Left renal cortex interstitium (tissue), 4 donors: ENCODE results near the gene PLK5. TPM values are rescaled to one million over a fixed set of nuclear protein-coding genes. Genes with fewer than 3 reads are reported as not detected.

Experiments
- DNase-seq, 4 donors: peaks; one replicate each; pipeline ENCODE4 v3.0.0-alpha.2; 2013; ENCODE audit warnings: low read depth in 4 of 4, low spot score in 2 of 4, missing footprints in 1 of 4
- polyA plus RNA-seq, 4 donors: library from polyadenylated mRNA; unstranded; fragments of 120-200 nt; gene quantifications; one replicate each; pipeline ENCODE4 v1.2.1, GENCODE V29; 2013; ENCODE audit not compliant: insufficient read length in 4 of 4

The PLK5 gene
- polyA plus RNA-seq, 4 donors, result 0.06 to 0.46 (median 0.43) TPM

DNA sequence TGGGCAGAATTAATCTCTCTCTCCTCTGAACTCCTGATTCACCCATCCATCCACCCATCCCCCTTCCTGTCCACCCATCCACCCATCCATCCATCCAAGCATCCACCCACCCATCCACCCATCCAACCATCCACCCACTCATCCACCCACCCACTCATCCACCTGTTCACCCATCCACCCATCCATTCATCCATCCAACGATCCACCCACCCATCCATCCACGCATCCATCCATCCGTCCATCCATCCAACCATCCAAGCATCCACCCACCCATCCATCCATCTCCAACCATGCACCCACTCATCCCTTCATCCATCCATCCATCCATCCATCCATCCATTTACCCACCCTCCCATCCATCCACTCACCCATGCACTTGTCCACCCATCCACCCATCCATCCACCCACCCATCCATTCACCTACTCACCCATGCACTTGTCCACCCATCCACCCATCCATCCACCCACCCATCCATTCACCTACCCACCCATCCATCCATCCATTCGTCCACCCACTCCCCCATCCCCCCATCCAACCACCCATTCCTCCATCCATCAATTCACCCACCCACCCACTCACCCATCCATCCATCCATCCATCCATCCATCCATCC, 25.6 kb downstream of the PLK5 start:
- no peak for DNase-seq

DNA sequence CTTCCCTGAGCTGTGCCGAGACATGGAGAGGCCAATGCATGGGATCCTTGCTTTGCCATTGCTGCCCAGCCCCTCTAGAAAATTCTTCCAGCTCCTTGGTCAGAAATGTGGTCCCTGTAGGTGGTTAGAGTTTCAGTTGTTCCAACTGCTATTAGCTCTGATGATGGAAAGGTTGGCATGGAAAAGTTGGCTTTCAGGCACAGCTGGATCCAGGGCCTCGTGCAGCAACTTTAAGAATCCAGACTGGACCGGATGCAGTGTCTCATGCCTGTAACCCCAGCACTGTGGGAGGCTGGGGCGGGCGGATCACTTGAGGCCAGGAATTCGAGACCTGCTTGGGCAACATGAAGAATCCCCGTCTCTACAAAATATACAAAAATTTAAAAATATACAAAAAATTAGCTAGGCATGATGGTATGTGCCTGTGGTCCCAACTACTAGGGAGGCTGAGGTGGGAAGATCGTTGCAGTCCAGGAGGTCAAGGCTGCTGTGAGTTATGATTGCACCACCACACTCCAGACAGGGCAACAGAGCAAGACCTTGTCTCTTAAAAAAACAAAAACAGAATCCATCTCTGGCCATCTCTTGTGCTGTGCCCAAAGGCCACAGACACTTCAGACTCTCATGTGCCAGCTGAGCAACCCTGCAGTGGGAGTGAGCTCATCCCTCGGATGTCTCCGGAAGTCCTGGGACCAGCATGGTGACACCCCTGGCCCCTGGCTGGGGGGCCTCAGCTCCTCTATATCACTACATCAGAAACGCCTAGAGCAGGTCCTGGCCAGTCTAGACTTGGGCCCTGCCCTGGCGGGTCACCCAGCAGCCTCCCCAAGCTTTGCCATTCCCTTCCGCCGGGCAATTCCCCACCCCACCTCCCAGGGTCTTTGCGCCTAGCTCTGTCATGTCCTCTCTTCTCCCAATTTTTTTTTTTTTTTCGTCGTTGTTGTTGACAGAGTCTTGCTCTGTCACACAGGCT, 27.5 kb downstream of the PLK5 start:
- no peak for DNase-seq

DNA sequence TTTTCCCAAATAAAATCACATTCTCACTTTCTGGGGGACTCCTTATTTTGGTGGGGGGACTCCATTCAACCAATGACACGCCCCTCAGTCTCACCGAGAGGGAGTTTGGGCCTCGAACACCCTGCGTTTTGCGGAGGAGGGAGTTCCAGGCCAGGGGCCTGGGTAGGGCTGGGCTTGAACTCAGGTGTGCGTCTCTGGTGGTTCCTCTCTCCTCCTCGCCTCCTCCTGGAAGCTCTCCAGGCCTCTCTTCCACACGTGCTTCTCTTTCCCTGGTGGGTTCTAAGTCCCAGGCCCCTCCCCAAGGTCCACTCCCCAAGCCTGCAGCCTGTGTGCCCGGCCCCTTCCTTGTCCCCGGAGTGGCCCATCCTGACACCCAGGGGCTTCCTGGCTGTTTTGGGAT, 29.5 kb downstream of the PLK5 start:
- DNase-seq, result no peak

DNA sequence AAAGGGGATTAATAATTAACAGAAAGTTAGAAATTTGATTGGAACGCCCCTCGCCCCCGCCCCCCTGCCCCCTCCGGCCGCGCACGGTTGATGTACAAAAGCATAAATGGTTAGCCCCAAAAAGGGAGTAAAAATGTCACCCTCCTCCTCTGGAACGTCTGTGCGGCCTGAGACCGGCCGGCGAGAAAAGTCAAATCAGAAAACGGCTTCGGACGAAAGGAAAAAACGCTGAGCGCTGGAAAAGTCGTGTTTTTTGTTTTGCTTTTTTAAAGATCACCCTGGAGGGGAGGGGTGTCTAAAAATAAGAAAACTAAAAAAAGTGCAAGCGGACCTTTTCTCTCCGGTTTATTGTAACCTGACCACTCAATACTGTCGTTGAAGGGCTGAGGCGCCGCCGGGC, 31.1 kb downstream of the PLK5 start:
- DNase-seq, result no peak

- DNase-seq, result no peak
Measured at GRCh38 chr19:1555487-1556389, 31.9 kb downstream of the PLK5 start.

GRCh38 chr19:1556390-1557070, 32.7 kb downstream of the PLK5 start:
- DNase-seq, result no peak

DNA sequence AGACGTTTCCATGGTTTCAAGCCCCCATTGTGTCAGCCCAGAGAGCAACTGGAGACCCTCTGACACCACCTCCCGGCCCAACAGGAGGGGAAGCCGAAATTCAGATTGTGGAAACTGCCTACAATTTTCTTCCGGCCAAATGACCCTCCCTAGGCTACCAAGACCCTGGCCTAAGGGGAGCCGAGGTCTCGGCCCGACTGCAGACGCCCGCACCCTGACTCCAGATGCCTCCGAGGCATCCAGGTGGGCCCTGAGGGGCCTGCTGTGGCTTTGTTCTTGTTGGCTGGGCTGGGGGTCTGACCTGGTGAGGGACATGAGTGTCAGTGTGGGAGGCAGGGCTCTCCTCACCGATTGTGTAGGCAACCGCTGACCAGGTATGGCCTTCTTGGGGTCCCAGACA, 34.7 kb downstream of the PLK5 start:
- no peak for DNase-seq

GRCh38 chr19:1560286-1560882, 36.5 kb downstream of the PLK5 start:
- no peak for DNase-seq

DNA sequence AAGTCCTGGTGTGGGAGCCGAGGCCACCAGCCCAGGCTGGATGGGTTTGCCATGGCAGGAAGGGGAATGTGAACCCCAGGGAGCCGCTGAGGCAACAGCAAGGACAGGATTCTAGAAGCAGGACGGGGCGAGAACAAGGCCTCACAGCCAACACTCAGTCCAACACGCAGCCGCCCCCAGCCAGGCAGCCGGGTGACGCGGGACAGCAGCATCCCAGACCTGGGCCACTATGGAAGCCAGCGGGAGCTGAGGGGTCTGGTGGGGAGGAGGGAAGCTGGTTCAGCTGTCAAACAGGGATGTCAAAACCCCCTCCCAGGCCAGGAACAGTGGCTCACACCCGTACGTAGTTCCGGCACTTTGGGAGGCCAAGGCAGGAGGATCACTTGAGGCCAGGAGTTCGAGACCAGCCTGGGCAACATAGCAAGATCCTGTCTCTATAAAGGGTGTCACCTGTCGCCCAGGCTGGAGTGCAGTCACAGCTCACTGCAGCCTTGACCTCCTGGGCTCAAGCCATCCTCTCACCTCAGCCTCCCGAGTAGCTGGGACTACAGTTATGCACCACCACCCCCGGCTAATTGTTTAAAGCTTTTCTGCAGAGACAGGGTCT, 37.5 kb downstream of the PLK5 start:
- DNase-seq, result no peak

GRCh38 chr19:1563251-1563650, 39.4 kb downstream of the PLK5 start:
- DNase-seq, result no peak

- DNase-seq, result peak; percentile 68 to 82 (median 75)
Measured at GRCh38 chr19:1566392-1567115, 42.7 kb downstream of the PLK5 start.

DNA sequence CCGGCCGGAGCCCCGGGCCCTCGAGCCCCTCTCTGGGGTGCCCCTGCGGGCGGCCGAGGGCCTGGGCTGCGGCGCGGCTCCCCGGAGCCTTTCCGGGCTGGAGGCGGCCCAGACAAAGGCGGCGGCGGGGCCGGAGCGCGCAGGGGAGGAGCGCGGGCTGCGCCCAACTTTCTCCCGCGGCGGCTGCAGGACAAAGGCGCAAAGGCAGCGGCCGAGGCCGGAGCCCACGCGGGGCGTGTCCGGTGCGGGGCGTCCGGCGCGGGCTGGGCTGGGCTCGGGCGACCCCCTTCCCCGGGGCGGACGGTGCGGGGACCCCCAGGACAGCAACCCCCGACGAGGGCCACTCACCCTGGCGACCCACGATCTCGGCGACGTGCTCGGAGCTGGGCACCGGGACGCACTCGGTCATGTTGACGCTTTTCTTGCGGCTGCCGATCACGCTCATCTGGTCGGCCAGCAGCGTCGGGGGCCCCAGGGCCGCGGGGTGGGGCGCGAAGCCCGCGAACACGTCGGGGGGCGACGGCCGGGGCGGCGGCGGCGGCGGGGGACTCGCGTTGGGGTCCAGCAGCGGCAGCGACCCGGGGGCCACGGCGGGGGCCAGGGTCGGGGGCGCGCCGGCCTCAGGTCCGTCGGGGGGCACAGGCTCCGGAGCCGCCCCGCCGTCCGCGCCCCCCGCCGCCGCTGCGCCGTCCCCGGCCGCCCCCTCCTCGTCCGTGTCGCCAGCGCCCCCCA, 43.4 kb downstream of the PLK5 start:
- DNase-seq, result no peak

DNA sequence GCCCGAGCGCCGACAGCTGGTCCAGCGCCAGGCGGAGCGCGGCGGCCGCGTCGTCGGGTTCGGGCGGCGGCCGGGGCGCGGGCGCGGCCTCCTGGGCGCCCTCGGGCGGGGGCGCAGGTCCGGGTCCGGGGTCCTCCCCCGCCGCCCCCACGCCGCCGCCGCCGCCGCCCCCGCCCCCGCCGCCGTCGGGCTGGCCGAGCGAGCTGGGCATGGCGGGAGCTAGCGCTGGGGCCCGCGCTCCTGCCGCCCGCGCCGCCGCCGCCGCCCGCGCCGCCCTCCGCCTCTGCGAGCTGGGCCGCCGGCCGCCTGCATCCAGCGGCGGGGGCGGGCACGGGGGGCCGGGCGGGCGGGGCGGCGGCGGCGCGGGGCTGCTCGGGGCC, 44.0 kb downstream of the PLK5 start:
- DNase-seq, result no peak

GRCh38 chr19:1568320-1569019, 44.6 kb downstream of the PLK5 start, which contains the start of gene MEX3D:
Gene MEX3D, minus strand, starts transcription at chr19:1568325. Its CDS starts 267 bp downstream, at chr19:1568058.
- DNase-seq, result peak in 1 of 4 donors; percentile 61

- DNase-seq, result no peak
Measured at GRCh38 chr19:1569997-1570396, 46.1 kb downstream of the PLK5 start.

- DNase-seq, result no peak
Measured at GRCh38 chr19:1570836-1571235, 47.0 kb downstream of the PLK5 start.

GRCh38 chr19:1571358-1571757, 47.5 kb downstream of the PLK5 start:
- DNase-seq, result no peak

GRCh38 chr19:1572795-1573194, 48.9 kb downstream of the PLK5 start:
- no peak for DNase-seq
